ENCODE results near the gene PLA2G4A. TPM values are rescaled to one million over a fixed set of nuclear protein-coding genes. Genes with fewer than 3 reads are reported as not detected.

The PLA2G4A gene
- polyA plus RNA-seq, 1 donor from 2014 or later: not detected

DNA sequence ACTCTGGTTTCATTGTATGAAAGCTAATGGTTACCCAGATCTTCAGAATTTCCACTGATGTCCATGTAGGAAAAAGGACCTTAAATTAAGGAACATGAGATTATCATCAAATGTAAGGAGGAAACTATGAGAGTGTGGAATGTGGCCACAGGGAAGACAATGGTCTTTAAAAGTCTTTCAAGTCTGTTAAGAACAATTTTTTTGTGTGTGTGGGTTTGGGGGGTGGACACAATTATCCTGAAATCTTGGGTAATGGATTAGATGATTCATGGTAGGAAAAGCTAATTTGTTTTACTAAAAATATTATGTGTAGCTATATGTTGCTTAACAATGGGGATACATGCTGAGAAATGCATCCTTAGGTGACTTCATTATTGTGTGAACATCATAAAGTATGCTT lies 72.9 kb downstream of the PLA2G4A start:
- TF ChIP-seq RAD21 (conservative IDR thresholded peaks at IDR 0.05): no peak
- TF ChIP-seq TAF1 (IDR thresholded peaks at IDR 0.05; ENCODE audit: low read depth): no peak
- TF ChIP-seq SMC3 (conservative IDR thresholded peaks at IDR 0.05; ENCODE audit: poor library complexity): no peak
- Histone ChIP-seq H3K9me2 (ENCODE audit: insufficient read depth, low read length) (no peaks in the 10 kb centered on the region), H3K79me2 (replicated peaks; ENCODE audit: insufficient read depth, low read length) (no peaks in the 10 kb centered on the region), H3K4me2 (ENCODE audit: low read length) (no peak overlapping the region), H3F3A (ENCODE audit: insufficient read depth, low read length, poor library complexity, severe bottlenecking) (no peaks in the 10 kb centered on the region), H3K27me3 (ENCODE audit: insufficient read depth, low read depth, low read length) (no peaks in the 10 kb centered on the region), H3K27ac (ENCODE audit: low read length) (no peak overlapping the region), H3K4me3 (ENCODE audit: low read length) (no peak overlapping the region), H4K20me1 (ENCODE audit: insufficient read depth) (no peaks in the 10 kb centered on the region), H3K9ac (ENCODE audit: low read length) (no peak overlapping the region), H3K36me3 (ENCODE audit: insufficient read depth, low read length) (no peaks in the 10 kb centered on the region), H2AFZ (ENCODE audit: low read depth, low read length) (no peak overlapping the region), H3K9me3 (ENCODE audit: low read length) (no peaks in the 10 kb centered on the region)

DNA sequence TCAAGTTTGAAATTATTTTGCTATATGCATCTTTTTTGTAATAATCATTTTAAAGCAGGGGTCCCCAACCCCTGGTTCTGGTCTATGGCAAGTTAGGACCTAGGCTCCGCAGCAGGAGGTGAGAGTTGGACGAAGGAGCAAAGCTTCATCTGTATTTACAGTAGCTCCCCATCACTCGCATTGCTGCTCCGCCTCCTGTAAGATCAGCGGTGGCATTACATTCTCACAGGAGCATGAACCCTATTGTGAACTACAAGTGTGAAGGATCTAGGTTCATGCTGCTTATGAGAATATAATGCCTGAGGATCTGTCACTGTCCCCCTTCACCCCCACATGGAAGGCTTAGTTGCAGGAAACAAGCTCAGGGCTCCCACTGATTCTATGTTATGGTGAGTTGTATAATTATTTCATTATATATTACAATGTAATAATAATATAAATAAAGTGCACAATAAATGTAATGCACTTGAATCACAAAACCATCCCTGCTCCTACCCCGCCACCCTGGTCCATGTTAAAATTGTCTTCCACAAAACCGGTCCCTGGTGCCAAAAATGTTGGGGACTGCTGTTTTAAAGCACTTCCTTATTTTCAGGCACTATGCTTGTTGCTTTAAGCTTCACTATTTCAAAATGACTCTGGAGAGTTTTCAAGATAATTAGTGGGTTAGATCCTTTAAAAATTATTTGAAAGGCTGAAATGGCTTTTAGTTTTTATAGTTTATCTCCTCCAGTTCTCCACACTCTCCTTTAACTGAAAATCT lies 74.8 kb downstream of the PLA2G4A start:
- Histone ChIP-seq H3K27me3 (ENCODE audit: insufficient read depth, low read depth, low read length) (no peaks in the 10 kb centered on the region), H2AFZ (ENCODE audit: low read depth, low read length) (no peak overlapping the region), H3K4me3 (ENCODE audit: low read length) (no peak overlapping the region), H3K9me2 (ENCODE audit: insufficient read depth, low read length) (no peaks in the 10 kb centered on the region), H3K9me3 (ENCODE audit: low read length) (no peaks in the 10 kb centered on the region), H4K20me1 (ENCODE audit: insufficient read depth) (no peaks in the 10 kb centered on the region), H3K4me2 (ENCODE audit: low read length) (no peak overlapping the region), H3K27ac (ENCODE audit: low read length) (no peak overlapping the region), H3K79me2 (replicated peaks; ENCODE audit: insufficient read depth, low read length) (no peaks in the 10 kb centered on the region), H3K36me3 (ENCODE audit: insufficient read depth, low read length) (no peaks in the 10 kb centered on the region), H3K9ac (ENCODE audit: low read length) (no peak overlapping the region), H3F3A (ENCODE audit: insufficient read depth, low read length, poor library complexity, severe bottlenecking) (no peaks in the 10 kb centered on the region)
- TF ChIP-seq MXI1 (conservative IDR thresholded peaks at IDR 0.05; ENCODE audit: poor library complexity, severe bottlenecking) (no peak), RAD21 (conservative IDR thresholded peaks at IDR 0.05) (no peak), EP300 (conservative IDR thresholded peaks at IDR 0.05; ENCODE audit: poor library complexity, severe bottlenecking) (no peak)

- Histone ChIP-seq H3F3A (ENCODE audit: insufficient read depth, low read length, poor library complexity, severe bottlenecking) (no peaks in the 10 kb centered on the region), H3K36me3 (ENCODE audit: insufficient read depth, low read length) (no peaks in the 10 kb centered on the region), H3K27me3 (ENCODE audit: insufficient read depth, low read depth, low read length) (no peaks in the 10 kb centered on the region), H3K9me3 (ENCODE audit: low read length) (no peaks in the 10 kb centered on the region), H3K4me2 (ENCODE audit: low read length) (no peak overlapping the region), H3K9me2 (ENCODE audit: insufficient read depth, low read length) (no peaks in the 10 kb centered on the region), H4K20me1 (ENCODE audit: insufficient read depth) (no peaks in the 10 kb centered on the region), H2AFZ (ENCODE audit: low read depth, low read length) (no peak overlapping the region), H3K27ac (ENCODE audit: low read length) (no peak overlapping the region), H3K79me2 (replicated peaks; ENCODE audit: insufficient read depth, low read length) (no peaks in the 10 kb centered on the region), H3K9ac (ENCODE audit: low read length) (no peak overlapping the region), H3K4me3 (ENCODE audit: low read length) (no peak overlapping the region)
- TF ChIP-seq SMC3 (conservative IDR thresholded peaks at IDR 0.05; ENCODE audit: poor library complexity) (no peak), MXI1 (conservative IDR thresholded peaks at IDR 0.05; ENCODE audit: poor library complexity, severe bottlenecking) (no peak), EZH2 (IDR thresholded peaks at IDR 0.05; ENCODE audit: borderline replicate concordance, insufficient read depth, low read length, poor library complexity, severe bottlenecking) (no peak), RAD21 (conservative IDR thresholded peaks at IDR 0.05) (no peak), EP300 (conservative IDR thresholded peaks at IDR 0.05; ENCODE audit: poor library complexity, severe bottlenecking) (no peak), POLR2AphosphoS5 (IDR thresholded peaks at IDR 0.05) (no peak), REST (IDR thresholded peaks at IDR 0.05; ENCODE audit: borderline replicate concordance) (no peak), CTCF (IDR thresholded peaks at IDR 0.05; ENCODE audit: poor library complexity, severe bottlenecking) (no peak), TAF1 (IDR thresholded peaks at IDR 0.05; ENCODE audit: low read depth) (no peak)
These were observed 75.6 kb downstream of the PLA2G4A start for GRCh38 chr1:186904361-186904760.

Data from neural cell (in vitro differentiated cells).